Measurements from ENCODE around the gene MAP3K14.
"Not testable (repeated sequence)": the region's sequence is repeated elsewhere in the genome, so short reads cannot be mapped to it uniquely, and the experiment has no call there.

The MAP3K14 gene

GRCh38 chr17:45345246-45345553 lies 28.4 kb upstream of the MAP3K14 start:
- no peak overlapping the region for H3K9ac ChIP-seq (ENCODE audit: insufficient read length, low read depth)
- no peaks in the 10 kb centered on the region for H3K27me3 ChIP-seq (ENCODE audit: insufficient read depth, insufficient read length)
- no peaks in the 10 kb centered on the region for H3K9me3 ChIP-seq (ENCODE audit: insufficient read depth, low read length)
- H3K4me1 ChIP-seq (ENCODE audit: insufficient read depth, insufficient read length), result peaks cover 5% of the 10 kb centered on the region
- TF ChIP-seq YY1 (IDR thresholded peaks at IDR 0.05; ENCODE audit: insufficient read depth, insufficient read length), result no peak
- no peak for TF ChIP-seq SUZ12 (IDR thresholded peaks at IDR 0.05; ENCODE audit: extremely low read depth, insufficient read depth, insufficient read length)
- TF ChIP-seq ZNF274 (IDR thresholded peaks at IDR 0.05; ENCODE audit: low read depth, low read length), result no peak
- no peaks in the 10 kb centered on the region for H3K36me3 ChIP-seq (ENCODE audit: insufficient read depth, insufficient read length, low read length)
- no peak overlapping the region for H3K4me3 ChIP-seq (ENCODE audit: insufficient read length, low read depth)
- no peak for DNase-seq (ENCODE audit: low read depth, low spot score)

GRCh38 chr17:45343967-45344664 lies 27.3 kb upstream of the MAP3K14 start:
- DNase-seq (ENCODE audit: low read depth, low spot score); H3K4me1 ChIP-seq (ENCODE audit: insufficient read depth, insufficient read length); H3K9ac ChIP-seq (ENCODE audit: insufficient read length, low read depth); H3K36me3 ChIP-seq (ENCODE audit: insufficient read depth, insufficient read length, low read length); H3K27me3 ChIP-seq (ENCODE audit: insufficient read depth, insufficient read length); H3K4me3 ChIP-seq (ENCODE audit: insufficient read length, low read depth); H3K9me3 ChIP-seq (ENCODE audit: insufficient read depth, low read length): not testable (repeated sequence)

DNA sequence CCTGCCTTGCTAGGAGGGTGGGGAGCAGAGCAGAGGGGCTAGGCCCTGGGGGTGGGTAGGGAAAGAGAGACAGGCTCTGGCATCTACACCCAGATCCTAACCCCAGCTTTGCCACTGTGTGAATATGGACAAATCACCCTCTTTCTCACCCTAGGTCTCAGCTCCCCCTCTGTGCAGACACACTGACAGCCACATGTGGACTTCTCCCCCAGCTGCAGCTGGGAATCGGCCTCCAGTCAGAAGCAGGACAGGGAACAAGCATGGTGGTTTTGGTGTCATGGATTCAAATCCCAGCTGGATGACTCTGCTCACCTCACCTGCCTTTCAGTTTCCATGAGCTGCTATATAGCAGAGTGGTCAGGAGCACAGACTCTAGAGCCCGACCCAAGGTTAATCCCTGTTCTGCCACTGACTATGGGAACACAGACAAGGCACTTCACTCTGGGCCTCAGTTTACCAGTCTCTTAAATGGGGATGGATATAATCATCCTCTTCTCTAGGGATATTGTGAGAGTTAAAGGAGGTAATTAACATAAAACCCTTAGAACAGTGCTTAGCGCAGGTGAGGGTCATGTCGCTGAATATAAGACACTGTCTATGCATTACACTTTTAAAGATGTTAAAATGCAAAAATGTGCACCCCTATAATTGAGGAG lies 26.2 kb upstream of the MAP3K14 start:
- Histone ChIP-seq H3K4me3 (ENCODE audit: insufficient read length, low read depth) (no peak overlapping the region), H3K9me3 (ENCODE audit: insufficient read depth, low read length) (no peaks in the 10 kb centered on the region), H3K27me3 (ENCODE audit: insufficient read depth, insufficient read length) (no peaks in the 10 kb centered on the region), H3K36me3 (ENCODE audit: insufficient read depth, insufficient read length, low read length) (no peaks in the 10 kb centered on the region), H3K9ac (ENCODE audit: insufficient read length, low read depth) (no peak overlapping the region), H3K4me1 (ENCODE audit: insufficient read depth, insufficient read length) (peaks cover 10% of the 10 kb centered on the region)
- no peak for TF ChIP-seq SUZ12 (IDR thresholded peaks at IDR 0.05; ENCODE audit: extremely low read depth, insufficient read depth, insufficient read length)
- TF ChIP-seq YY1 (IDR thresholded peaks at IDR 0.05; ENCODE audit: insufficient read depth, insufficient read length), result no peak
- no peak for TF ChIP-seq ZNF274 (IDR thresholded peaks at IDR 0.05; ENCODE audit: low read depth, low read length)
- DNase-seq (ENCODE audit: low read depth, low spot score), result no peak

- no peaks in the 10 kb centered on the region for H3K9me3 ChIP-seq (ENCODE audit: insufficient read depth, low read length)
- H3K36me3 ChIP-seq (ENCODE audit: insufficient read depth, insufficient read length, low read length), result no peaks in the 10 kb centered on the region
- H3K4me3 ChIP-seq (ENCODE audit: insufficient read length, low read depth), result peak overlapping the region; percentile 2
- H3K9ac ChIP-seq (ENCODE audit: insufficient read length, low read depth), result peak overlapping the region; percentile 52
- H3K27me3 ChIP-seq (ENCODE audit: insufficient read depth, insufficient read length), result no peaks in the 10 kb centered on the region
- peaks cover 10% of the 10 kb centered on the region for H3K4me1 ChIP-seq (ENCODE audit: insufficient read depth, insufficient read length)
- DNase-seq (ENCODE audit: low read depth, low spot score), result no peak
- TF ChIP-seq YY1 (IDR thresholded peaks at IDR 0.05; ENCODE audit: insufficient read depth, insufficient read length), result no peak
- no peak for TF ChIP-seq SUZ12 (IDR thresholded peaks at IDR 0.05; ENCODE audit: extremely low read depth, insufficient read depth, insufficient read length)
These were observed 25.5 kb upstream of the MAP3K14 start for GRCh38 chr17:45342306-45342705.

DNA sequence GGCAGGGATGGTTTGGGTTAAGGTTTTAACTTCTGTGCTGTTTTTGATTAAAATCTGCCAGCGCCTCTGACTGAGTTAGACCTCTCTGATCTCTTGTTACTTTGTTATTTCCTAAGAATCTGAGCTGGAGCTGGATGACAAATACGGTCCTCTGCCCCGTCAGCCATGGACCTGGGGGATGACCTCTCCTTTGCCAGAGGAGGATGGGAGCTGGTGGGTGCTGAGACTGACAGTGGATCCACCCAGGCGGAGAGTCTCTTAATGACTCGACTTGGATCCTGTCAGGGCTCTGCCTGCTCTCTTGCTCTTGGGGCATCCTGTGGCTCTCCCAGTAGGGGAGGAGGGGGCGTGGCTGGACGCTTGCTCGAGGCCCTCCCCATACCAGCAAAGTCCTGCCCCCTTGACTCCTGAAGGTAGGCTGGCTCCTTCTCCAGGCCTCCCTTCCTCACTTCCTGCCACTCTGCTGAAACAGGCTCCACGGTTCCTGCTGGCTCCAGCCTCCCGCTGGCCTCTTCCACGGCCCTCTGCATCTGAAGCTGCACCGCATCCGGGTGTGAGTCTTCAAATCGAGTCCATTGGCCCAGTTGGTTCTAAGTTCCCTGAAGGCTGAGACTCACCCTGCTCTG lies 24.8 kb upstream of the MAP3K14 start:
- no peaks in the 10 kb centered on the region for H3K9me3 ChIP-seq (ENCODE audit: insufficient read depth, low read length)
- DNase-seq (ENCODE audit: low read depth, low spot score), result peak; percentile 60
- no peaks in the 10 kb centered on the region for H3K27me3 ChIP-seq (ENCODE audit: insufficient read depth, insufficient read length)
- no peak for TF ChIP-seq YY1 (IDR thresholded peaks at IDR 0.05; ENCODE audit: insufficient read depth, insufficient read length)
- peak overlapping the region; percentile 52 for H3K9ac ChIP-seq (ENCODE audit: insufficient read length, low read depth)
- peaks cover 10% of the 10 kb centered on the region for H3K4me1 ChIP-seq (ENCODE audit: insufficient read depth, insufficient read length)
- H3K36me3 ChIP-seq (ENCODE audit: insufficient read depth, insufficient read length, low read length), result no peaks in the 10 kb centered on the region
- peak overlapping the region; percentile 2 for H3K4me3 ChIP-seq (ENCODE audit: insufficient read length, low read depth)

- no peak overlapping the region for H3K4me3 ChIP-seq (ENCODE audit: insufficient read length, low read depth)
- no peaks in the 10 kb centered on the region for H3K9me3 ChIP-seq (ENCODE audit: insufficient read depth, low read length)
- H3K27me3 ChIP-seq (ENCODE audit: insufficient read depth, insufficient read length), result no peaks in the 10 kb centered on the region
- H3K36me3 ChIP-seq (ENCODE audit: insufficient read depth, insufficient read length, low read length), result no peaks in the 10 kb centered on the region
- TF ChIP-seq SUZ12 (IDR thresholded peaks at IDR 0.05; ENCODE audit: extremely low read depth, insufficient read depth, insufficient read length) (no peak), ZNF274 (IDR thresholded peaks at IDR 0.05; ENCODE audit: low read depth, low read length) (no peak)
- no peak overlapping the region for H3K9ac ChIP-seq (ENCODE audit: insufficient read length, low read depth)
- DNase-seq (ENCODE audit: low read depth, low spot score), result no peak
- H3K4me1 ChIP-seq (ENCODE audit: insufficient read depth, insufficient read length), result peaks cover 10% of the 10 kb centered on the region
These were observed 23.1 kb upstream of the MAP3K14 start for GRCh38 chr17:45339646-45340605.

- Histone ChIP-seq H3K27me3 (ENCODE audit: insufficient read depth, insufficient read length) (no peaks in the 10 kb centered on the region), H3K9ac (ENCODE audit: insufficient read length, low read depth) (no peak overlapping the region), H3K4me3 (ENCODE audit: insufficient read length, low read depth) (no peak overlapping the region), H3K36me3 (ENCODE audit: insufficient read depth, insufficient read length, low read length) (no peaks in the 10 kb centered on the region), H3K9me3 (ENCODE audit: insufficient read depth, low read length) (no peaks in the 10 kb centered on the region), H3K4me1 (ENCODE audit: insufficient read depth, insufficient read length) (peaks cover 10% of the 10 kb centered on the region)
- DNase-seq (ENCODE audit: low read depth, low spot score), result no peak
- no peak for TF ChIP-seq ZNF274 (IDR thresholded peaks at IDR 0.05; ENCODE audit: low read depth, low read length)
- TF ChIP-seq SUZ12 (IDR thresholded peaks at IDR 0.05; ENCODE audit: extremely low read depth, insufficient read depth, insufficient read length), result no peak
- TF ChIP-seq YY1 (IDR thresholded peaks at IDR 0.05; ENCODE audit: insufficient read depth, insufficient read length), result no peak
These were observed 22.2 kb upstream of the MAP3K14 start for GRCh38 chr17:45338996-45339535.
